ENCODE data around the gene COG2.
"Not testable (repeated sequence)": the region's sequence is repeated elsewhere in the genome, so short reads cannot be mapped to it uniquely, and the experiment has no call there.

The COG2 gene

GRCh38 chr1:230669543-230669942 is 27.3 kb downstream of the COG2 start:
- no peak for DNase-seq (ENCODE audit: low read depth in 2 of 2, low spot score in 1 of 2)

GRCh38 chr1:230674581-230674980 is 32.3 kb downstream of the COG2 start:
- no peak for DNase-seq (ENCODE audit: low read depth in 2 of 2, low spot score in 1 of 2)

GRCh38 chr1:230677200-230677599 is 34.9 kb downstream of the COG2 start:
- DNase-seq (ENCODE audit: low read depth in 2 of 2, low spot score in 1 of 2), result no peak

GRCh38 chr1:230679192-230679591 is 36.9 kb downstream of the COG2 start:
- no peak for DNase-seq (ENCODE audit: low read depth in 2 of 2, low spot score in 1 of 2)

- no peak for DNase-seq (ENCODE audit: low read depth in 2 of 2, low spot score in 1 of 2)
These were observed 37.5 kb downstream of the COG2 start for GRCh38 chr1:230679825-230680224.

GRCh38 chr1:230680300-230681025 is 38.2 kb downstream of the COG2 start:
- DNase-seq (ENCODE audit: low read depth in 2 of 2, low spot score in 1 of 2), result no peak

- no peak for DNase-seq (ENCODE audit: low read depth in 2 of 2, low spot score in 1 of 2)
These were observed 39.3 kb downstream of the COG2 start for GRCh38 chr1:230681599-230681998.

GRCh38 chr1:230682274-230682673 is 40.0 kb downstream of the COG2 start:
- DNase-seq (ENCODE audit: low read depth in 2 of 2, low spot score in 1 of 2), result no peak

GRCh38 chr1:230682882-230683610 is 40.8 kb downstream of the COG2 start:
- no peak for DNase-seq (ENCODE audit: low read depth in 2 of 2, low spot score in 1 of 2)

- no peak for DNase-seq (ENCODE audit: low read depth in 2 of 2, low spot score in 1 of 2)
These were observed 41.9 kb downstream of the COG2 start for GRCh38 chr1:230684146-230684545.

- DNase-seq (ENCODE audit: low read depth in 2 of 2, low spot score in 1 of 2), result no peak
These were observed 42.7 kb downstream of the COG2 start for GRCh38 chr1:230684998-230685397.

GRCh38 chr1:230686747-230687146 is 44.5 kb downstream of the COG2 start:
- no peak for DNase-seq (ENCODE audit: low read depth in 2 of 2, low spot score in 1 of 2)

- DNase-seq (ENCODE audit: low read depth in 2 of 2, low spot score in 1 of 2), result no peak
These were observed 47.8 kb downstream of the COG2 start for GRCh38 chr1:230690101-230690500.

GRCh38 chr1:230691615-230692014 is 49.3 kb downstream of the COG2 start:
- no peak for DNase-seq (ENCODE audit: low read depth in 2 of 2, low spot score in 1 of 2)

- no peak for DNase-seq (ENCODE audit: low read depth in 2 of 2, low spot score in 1 of 2)
These were observed 50.9 kb downstream of the COG2 start for GRCh38 chr1:230693221-230693620.

- DNase-seq (ENCODE audit: low read depth in 2 of 2, low spot score in 1 of 2), result no peak
These were observed 51.5 kb downstream of the COG2 start for GRCh38 chr1:230693777-230694176.

GRCh38 chr1:230694464-230694863 is 52.2 kb downstream of the COG2 start:
- no peak for DNase-seq (ENCODE audit: low read depth in 2 of 2, low spot score in 1 of 2)

- DNase-seq (ENCODE audit: low read depth in 2 of 2, low spot score in 1 of 2), result no peak
These were observed 52.7 kb downstream of the COG2 start for GRCh38 chr1:230694991-230695390.

- DNase-seq (ENCODE audit: low read depth in 2 of 2, low spot score in 1 of 2), result no peak
These were observed 53.9 kb downstream of the COG2 start for GRCh38 chr1:230696218-230696617.

GRCh38 chr1:230696722-230697437 is 54.6 kb downstream of the COG2 start:
- no peak for DNase-seq (ENCODE audit: low read depth in 2 of 2, low spot score in 1 of 2)

- no peak for DNase-seq (ENCODE audit: low read depth in 2 of 2, low spot score in 1 of 2)
These were observed 55.8 kb downstream of the COG2 start for GRCh38 chr1:230698130-230698529.

GRCh38 chr1:230698964-230699363 is 56.7 kb downstream of the COG2 start:
- DNase-seq (ENCODE audit: low read depth in 2 of 2, low spot score in 1 of 2), result not testable (repeated sequence)

Data from stimulated activated CD8-positive, alpha-beta memory T cell treated with anti-CD3 and anti-CD28 coated beads, Interleukin-4, amount 100 ng/mL, for 4 hours (primary cell).